MM.1S (cell line): ENCODE measurements around the gene TNXB.

Experiments
- DNase-seq: peaks from one replicate; pipeline ENCODE4 v3.0.0-alpha.2; 2015
- H2AFZ ChIP-seq: fragments of 300-600 bp; sonication (generic); 2 replicates; pipeline ENCODE4 v1.6.0; 2016; ENCODE audit warnings: antibody characterized with exemption, low read length
- H3F3A ChIP-seq: fragments of 300-600 bp; sonication (generic); 2 replicates; pipeline ENCODE4 v1.6.1; 2016; ENCODE audit warnings: mild to moderate bottlenecking, antibody characterized with exemption, low read length, moderate library complexity, mixed read lengths; ENCODE audit not compliant: insufficient read depth
- H3K27ac ChIP-seq: fragments of 300-600 bp; sonication (generic); 2 replicates; pipeline ENCODE4 v1.5.1; 2016; ENCODE audit warnings: mild to moderate bottlenecking, low read length
- H3K27me3 ChIP-seq: fragments of 300-600 bp; sonication (generic); replicated peaks from 2 replicates; pipeline ENCODE4 v1.6.0; 2016; ENCODE audit warnings: low read length; ENCODE audit not compliant: insufficient read depth
- H3K36me3 ChIP-seq: fragments of 300-600 bp; sonication (generic); replicated peaks from 2 replicates; pipeline ENCODE4 v1.6.1; 2016; ENCODE audit warnings: mild to moderate bottlenecking, low read length, mixed read lengths; ENCODE audit not compliant: insufficient read depth
- H3K4me1 ChIP-seq: fragments of 300-600 bp; sonication (generic); 2 replicates; pipeline ENCODE4 v1.6.1; 2016; ENCODE audit warnings: low read length, mixed read lengths
- H3K4me2 ChIP-seq: fragments of 300-600 bp; sonication (generic); 2 replicates; pipeline ENCODE4 v1.6.0; 2016; ENCODE audit warnings: low read depth, low read length
- H3K4me3 ChIP-seq: fragments of 300-600 bp; sonication (generic); 2 replicates; pipeline ENCODE4 v1.5.1; 2016; ENCODE audit warnings: low read length, mixed read lengths
- H3K79me2 ChIP-seq: fragments of 300-600 bp; sonication (generic); 2 replicates; pipeline ENCODE4 v1.6.1; 2016; ENCODE audit warnings: mixed run types, low read length, mixed read lengths
- H3K9ac ChIP-seq: fragments of 300-600 bp; sonication (generic); 2 replicates; pipeline ENCODE4 v1.6.1; 2016; ENCODE audit warnings: low read length, mixed read lengths
- H3K9me2 ChIP-seq: fragments of 300-600 bp; sonication (generic); replicated peaks from 2 replicates; pipeline ENCODE4 v1.6.1; 2016; ENCODE audit warnings: mild to moderate bottlenecking, low read length, mixed read lengths; ENCODE audit not compliant: insufficient read depth
- H3K9me3 ChIP-seq: fragments of 300-600 bp; sonication (generic); replicated peaks from 2 replicates; pipeline ENCODE4 v1.6.1; 2016; ENCODE audit warnings: mild to moderate bottlenecking, low read length, mixed read lengths; ENCODE audit not compliant: insufficient read depth
- H4K20me1 ChIP-seq: fragments of 300-600 bp; sonication (generic); 2 replicates; pipeline ENCODE4 v1.6.1; 2016; ENCODE audit warnings: mild to moderate bottlenecking, low read length, moderate library complexity, mixed read lengths; ENCODE audit not compliant: insufficient read depth
- CTCF ChIP-seq: fragments of 300-600 bp; sonication (generic); IDR thresholded peaks from 2 replicates; pipeline ENCODE4 v1.5.1; 2016; ENCODE audit warnings: antibody characterized with exemption, low read length, mixed read lengths
- EZH2 ChIP-seq: fragments of 300-600 bp; sonication (generic); optimal IDR thresholded peaks from 2 replicates; pipeline ENCODE3; 2017; ENCODE audit warnings: low read depth, mild to moderate bottlenecking, antibody characterized with exemption, low read length, mixed read lengths
- EZH2phosphoT487 ChIP-seq: fragments of 300-600 bp; sonication (generic); IDR thresholded peaks from 2 replicates; pipeline ENCODE4 v1.6.1; 2018; ENCODE audit warnings: antibody characterized with exemption, low read length

Gene TNXB

GRCh38 chr6:32154514-32155161 lies 45.5 kb upstream of the TNXB start:
- H2AFZ ChIP-seq = peak overlapping the region; percentile 98
- H3K36me3 ChIP-seq = no peaks in the 10 kb centered on the region
- no peaks in the 10 kb centered on the region for H3K9me3 ChIP-seq
- DNase-seq = peak; percentile 74
- H3K4me2 ChIP-seq = peak overlapping the region; percentile 99
- H3K27ac ChIP-seq = no peak overlapping the region
- H3K27me3 ChIP-seq = peaks cover 43% of the 10 kb centered on the region
- no peaks in the 10 kb centered on the region for H3K9me2 ChIP-seq
- H3K4me3 ChIP-seq = peak overlapping the region; percentile 79
- H3K9ac ChIP-seq = peak overlapping the region; percentile 44; the same call in 1 of the 2 replicates
- no peaks in the 10 kb centered on the region for H3K79me2 ChIP-seq
- TF ChIP-seq CTCF (peak; percentile 67), EZH2 (no peak), EZH2phosphoT487 (no peak)
- 0 out of 2 replicates have a peak, but pooled peaks cover 4% of the 10 kb centered on the region for H3K4me1 ChIP-seq
- no peaks in the 10 kb centered on the region for H3F3A ChIP-seq
- H4K20me1 ChIP-seq = no peaks in the 10 kb centered on the region

DNA sequence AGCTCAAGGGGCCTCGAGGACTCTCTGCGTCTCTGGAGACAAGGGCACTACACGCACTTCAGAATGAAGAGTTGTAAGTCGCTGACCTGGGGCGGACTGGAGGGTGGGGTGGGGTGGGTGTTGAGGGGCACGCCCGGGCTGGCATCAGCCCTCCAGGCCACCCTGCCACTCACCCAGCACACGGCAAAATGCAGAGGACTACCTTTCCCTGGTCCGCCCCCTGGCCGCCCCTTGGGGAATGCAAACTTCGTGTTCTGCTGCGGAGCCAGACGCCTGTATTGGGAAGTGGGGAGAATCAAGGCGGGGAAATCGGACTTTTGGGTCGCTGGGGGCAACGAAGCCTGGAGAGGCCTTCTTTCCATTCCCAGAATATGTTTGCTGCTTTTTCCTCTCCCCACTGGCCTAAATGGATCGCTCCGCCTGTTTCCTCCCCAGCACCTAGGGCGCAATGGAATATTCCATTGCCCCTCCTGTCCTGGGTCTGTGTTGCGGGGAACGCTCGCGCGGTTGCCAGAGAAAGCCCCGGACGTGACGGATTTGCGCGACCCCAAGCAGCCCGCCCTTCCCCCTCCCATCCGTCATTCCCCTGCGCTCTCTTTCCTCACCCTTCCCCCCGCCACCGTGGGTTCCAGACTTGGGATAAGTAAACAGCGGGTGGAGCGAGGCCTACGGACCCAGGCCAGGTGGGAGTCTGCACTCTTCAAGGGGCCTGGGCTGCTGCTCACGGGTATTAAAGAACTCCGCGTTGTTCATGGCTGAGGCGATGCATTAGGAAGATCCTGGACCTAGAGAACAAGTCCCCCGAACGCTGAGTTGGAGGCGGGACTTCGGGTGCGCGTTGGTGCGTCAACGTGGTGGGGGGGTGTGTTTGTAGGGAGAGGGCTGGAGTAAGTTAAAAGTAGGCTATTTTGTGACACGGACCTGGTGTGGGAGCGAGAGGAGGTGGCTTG lies 44.7 kb upstream of the TNXB start, which contains the start of gene PPT2:
TSS of gene PPT2 (plus strand) at position 578 of the 950 bp plus-strand sequence. CDS start 454 bp downstream, outside the sequence.
- Histone ChIP-seq H3K27me3 (peaks cover 51% of the 10 kb centered on the region), H2AFZ (peak within 1 kb of the TSS; percentile 98), H3K4me1 (0 out of 2 replicates have a peak, but pooled peaks cover 4% of the 10 kb centered on the region), H3K9me3 (no peaks in the 10 kb centered on the region), H3K4me2 (peak within 1 kb of the TSS; percentile 99), H3K9ac (peak within 1 kb of the TSS; percentile 44; the same call in 1 of the 2 replicates), H3K79me2 (no peaks in the 10 kb centered on the region), H4K20me1 (no peaks in the 10 kb centered on the region), H3K36me3 (no peaks in the 10 kb centered on the region), H3K9me2 (no peaks in the 10 kb centered on the region), H3K4me3 (peak within 1 kb of the TSS; percentile 79), H3F3A (no peaks in the 10 kb centered on the region), H3K27ac (no peak within 1 kb of the TSS)
- no peak for TF ChIP-seq EZH2
- no peak for TF ChIP-seq EZH2phosphoT487
- no peak for TF ChIP-seq CTCF
- peak; percentile 11 for DNase-seq

DNA sequence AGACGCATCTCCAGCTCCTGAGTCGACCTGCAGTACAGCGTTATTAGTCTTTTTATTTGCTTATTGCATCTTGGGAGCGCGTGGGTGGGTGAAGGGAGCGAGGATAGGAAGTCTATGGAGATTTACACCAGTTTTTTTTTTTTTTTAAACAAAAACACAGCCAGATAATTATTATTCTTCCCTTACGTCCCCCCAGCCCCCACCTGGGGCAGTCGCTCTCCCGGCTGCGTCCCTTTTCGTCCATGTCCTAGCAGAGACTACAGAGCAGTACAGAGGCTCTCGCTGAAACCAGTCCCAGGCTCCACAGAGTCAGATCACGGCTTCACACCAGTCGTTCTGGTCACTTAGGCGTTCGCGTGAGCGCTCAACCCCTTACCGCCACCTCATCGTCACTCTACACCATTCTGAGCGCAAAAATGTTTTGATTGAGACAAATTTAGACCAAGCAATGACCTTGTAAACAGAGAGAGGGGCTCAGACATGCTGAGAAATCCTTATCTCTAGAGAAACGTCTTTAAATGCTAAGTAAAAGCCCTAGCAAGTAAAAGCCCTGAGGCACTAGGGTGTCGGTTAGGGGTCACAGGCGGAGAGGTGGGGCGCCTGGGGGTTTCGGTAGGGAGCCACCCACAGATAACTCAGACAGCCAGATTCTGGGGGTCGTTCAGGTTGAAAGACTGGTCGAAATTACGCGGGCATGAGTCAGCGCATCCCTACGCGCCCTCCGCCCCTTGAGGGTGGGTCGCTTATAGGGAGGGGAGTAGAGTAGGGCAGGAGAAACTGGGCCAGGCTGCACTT lies 43.8 kb upstream of the TNXB start:
- no peaks in the 10 kb centered on the region for H3F3A ChIP-seq
- no peak for TF ChIP-seq EZH2phosphoT487
- no peak for TF ChIP-seq CTCF
- TF ChIP-seq EZH2 = no peak
- no peak overlapping the region for H3K4me2 ChIP-seq
- no peaks in the 10 kb centered on the region for H4K20me1 ChIP-seq
- H3K27me3 ChIP-seq = peaks cover 60% of the 10 kb centered on the region
- no peak overlapping the region for H3K27ac ChIP-seq
- no peaks in the 10 kb centered on the region for H3K79me2 ChIP-seq
- H3K4me3 ChIP-seq = no peak overlapping the region
- no peak for DNase-seq
- 0 out of 2 replicates have a peak, but pooled peaks cover 4% of the 10 kb centered on the region for H3K4me1 ChIP-seq
- no peak overlapping the region for H2AFZ ChIP-seq
- H3K36me3 ChIP-seq = no peaks in the 10 kb centered on the region
- no peaks in the 10 kb centered on the region for H3K9me2 ChIP-seq
- no peak overlapping the region for H3K9ac ChIP-seq
- no peaks in the 10 kb centered on the region for H3K9me3 ChIP-seq
